HS-27A (cell line): ENCODE results near the gene SLC5A6.
"Not testable (repeated sequence)": the region's sequence is repeated elsewhere in the genome, so short reads cannot be mapped to it uniquely, and the experiment has no call there.

ENCODE experiments used
- DNase-seq: peaks from one replicate; pipeline ENCODE4 v3.0.0-alpha.2; 2012; ENCODE audit warnings: low read depth, missing footprints

The SLC5A6 gene

GRCh38 chr2:27204566-27204965 is 7.5 kb downstream of the SLC5A6 start:
- no peak for DNase-seq

GRCh38 chr2:27203741-27204140 is 8.3 kb downstream of the SLC5A6 start:
- no peak for DNase-seq

- DNase-seq, result no peak
These were observed 9.2 kb downstream of the SLC5A6 start for GRCh38 chr2:27202854-27203253.

- DNase-seq, result no peak
These were observed 10.4 kb downstream of the SLC5A6 start for GRCh38 chr2:27201675-27202074.

- no peak for DNase-seq
These were observed 12.8 kb downstream of the SLC5A6 start for GRCh38 chr2:27199241-27199640.

- no peak for DNase-seq
These were observed 13.4 kb downstream of the SLC5A6 start for GRCh38 chr2:27198627-27199026.

- DNase-seq, result not testable (repeated sequence)
These were observed 14.0 kb downstream of the SLC5A6 start for GRCh38 chr2:27198068-27198467.

- not testable (repeated sequence) for DNase-seq
These were observed 16.3 kb downstream of the SLC5A6 start for GRCh38 chr2:27195799-27196198.

- DNase-seq, result no peak
These were observed 17.3 kb downstream of the SLC5A6 start for GRCh38 chr2:27194538-27195354.

- DNase-seq, result no peak
These were observed 20.8 kb downstream of the SLC5A6 start for GRCh38 chr2:27191070-27191829.

- DNase-seq, result no peak
These were observed 22.1 kb downstream of the SLC5A6 start for GRCh38 chr2:27189989-27190388.

- no peak for DNase-seq
These were observed 25.3 kb downstream of the SLC5A6 start for GRCh38 chr2:27186613-27187345.

GRCh38 chr2:27185331-27186026 is 26.6 kb downstream of the SLC5A6 start:
- DNase-seq, result no peak

- DNase-seq, result no peak
These were observed 28.0 kb downstream of the SLC5A6 start for GRCh38 chr2:27184115-27184514.

GRCh38 chr2:27182346-27182745 is 29.7 kb downstream of the SLC5A6 start:
- DNase-seq, result no peak

- no peak for DNase-seq
These were observed 32.6 kb downstream of the SLC5A6 start for GRCh38 chr2:27179344-27180000.

- DNase-seq, result no peak
These were observed 33.6 kb downstream of the SLC5A6 start for GRCh38 chr2:27178469-27178868.

GRCh38 chr2:27177441-27178351 is 34.4 kb downstream of the SLC5A6 start:
- DNase-seq, result no peak

- DNase-seq, result not testable (repeated sequence)
These were observed 36.3 kb downstream of the SLC5A6 start for GRCh38 chr2:27175781-27176180.

- DNase-seq, result no peak
These were observed 36.7 kb downstream of the SLC5A6 start for GRCh38 chr2:27175330-27175729.
